GM18861 (cell line): ENCODE measurements around the gene TEX38.
"Not testable (repeated sequence)": the region's sequence is repeated elsewhere in the genome, so short reads cannot be mapped to it uniquely, and the experiment has no call there.

Experiments
- ATAC-seq: cut with Tn5 transposase; IDR thresholded peaks from one replicate; pipeline ENCODE4 v1.9.1; 2021; ENCODE audit not compliant: unreplicated experiment

Gene TEX38

DNA sequence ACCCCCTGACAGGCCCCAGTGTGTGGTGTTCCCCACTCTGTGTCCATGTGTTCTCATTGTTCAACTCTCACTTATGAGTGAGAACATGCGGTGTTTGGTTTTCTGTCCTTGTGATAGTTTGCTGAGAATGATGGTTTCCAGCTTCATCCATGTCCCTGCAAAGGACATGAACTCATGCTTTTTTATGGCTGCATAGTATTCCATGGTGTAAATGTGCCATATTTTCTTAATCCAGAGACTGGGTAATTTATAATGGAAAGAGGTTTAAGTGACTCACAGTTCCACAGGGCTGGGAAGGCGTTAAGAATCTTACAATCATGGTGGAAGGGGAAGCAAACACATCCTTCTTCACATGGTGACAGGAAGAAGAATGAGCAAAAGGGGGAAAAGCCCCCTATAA is 17.0 kb upstream of the TEX38 start:
- ATAC-seq = not testable (repeated sequence)

DNA sequence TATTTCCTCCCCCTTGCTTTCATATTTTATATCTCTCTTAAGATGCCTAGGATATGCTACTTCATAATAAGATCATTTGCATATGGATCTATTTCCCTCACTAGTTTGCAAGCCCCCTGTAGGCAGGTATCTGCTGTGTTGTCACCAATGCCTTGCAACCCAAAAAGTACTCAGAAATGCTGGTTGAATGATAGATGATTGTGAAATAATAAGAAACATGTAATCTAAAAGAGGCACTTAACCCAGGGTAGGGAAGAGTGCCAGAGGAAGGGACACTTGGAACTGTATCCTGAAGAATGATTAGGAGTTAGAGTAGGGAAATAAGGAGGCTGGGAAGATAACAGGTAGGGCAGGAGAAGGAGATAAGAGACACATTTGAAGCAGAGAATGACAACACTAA is 15.8 kb upstream of the TEX38 start:
- ATAC-seq = no peak

DNA sequence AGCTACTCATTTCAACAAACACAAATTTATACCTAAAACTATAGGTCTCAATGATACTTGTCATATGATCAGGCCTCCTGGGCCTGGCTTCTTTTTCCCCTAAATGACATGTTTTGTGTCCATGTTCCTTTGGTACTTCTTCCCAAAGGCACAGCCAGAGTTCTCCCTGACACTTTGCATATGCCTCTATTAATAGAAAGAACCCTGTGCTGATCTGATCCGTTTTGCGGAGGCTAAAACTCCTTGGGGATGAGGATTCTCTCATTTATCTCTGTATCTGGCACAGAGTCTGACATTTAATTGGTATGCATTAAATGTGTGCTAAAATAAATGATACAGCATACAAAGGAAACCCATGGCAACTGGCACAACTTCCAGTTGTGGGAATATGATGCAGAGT is 15.0 kb upstream of the TEX38 start:
- no peak for ATAC-seq

DNA sequence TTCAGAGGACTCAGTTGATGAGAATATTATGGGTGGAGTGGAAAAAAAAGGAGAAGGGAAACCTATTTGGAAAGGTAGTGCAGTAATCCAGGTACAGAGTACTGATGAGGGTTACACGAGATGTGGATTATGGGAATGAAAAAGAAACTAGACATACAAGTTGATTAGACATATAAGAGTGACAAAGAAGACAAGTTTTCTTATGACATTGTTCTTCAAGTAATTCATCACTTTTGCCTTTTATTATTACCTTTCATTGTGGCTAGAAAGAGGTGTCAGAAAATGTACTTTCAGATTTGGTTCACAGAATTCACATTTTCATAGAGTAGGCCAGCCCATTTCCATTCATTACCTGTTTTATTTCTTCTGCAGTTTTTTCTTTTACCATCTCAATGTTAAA is 13.9 kb upstream of the TEX38 start:
- no peak for ATAC-seq

DNA sequence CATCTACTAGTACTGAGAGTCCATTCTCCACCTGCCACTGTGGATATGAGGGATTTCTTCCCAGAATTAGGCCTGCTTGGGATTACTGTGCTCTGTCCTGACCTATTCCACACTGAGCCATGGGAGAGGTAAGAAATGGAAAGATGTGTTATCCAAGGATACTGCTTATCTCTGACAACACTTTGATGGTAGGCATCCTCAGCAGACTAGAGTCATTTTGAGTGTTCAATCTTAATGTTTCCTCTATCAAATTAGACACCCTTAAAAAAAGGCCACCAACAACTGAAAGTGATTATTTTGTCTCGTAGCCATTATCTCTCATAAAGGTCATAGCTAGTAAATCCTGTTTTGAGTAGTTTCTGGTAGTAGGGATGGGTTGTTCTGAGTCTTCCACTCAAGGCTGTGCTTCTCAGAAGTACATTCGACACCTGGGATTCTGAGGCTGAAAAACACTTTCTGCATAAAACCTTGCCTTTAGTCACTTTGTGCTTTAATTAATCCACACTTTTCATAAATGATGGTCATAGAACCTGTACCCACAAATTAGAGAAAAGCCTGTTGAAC is 12.3 kb upstream of the TEX38 start:
- no peak for ATAC-seq

DNA sequence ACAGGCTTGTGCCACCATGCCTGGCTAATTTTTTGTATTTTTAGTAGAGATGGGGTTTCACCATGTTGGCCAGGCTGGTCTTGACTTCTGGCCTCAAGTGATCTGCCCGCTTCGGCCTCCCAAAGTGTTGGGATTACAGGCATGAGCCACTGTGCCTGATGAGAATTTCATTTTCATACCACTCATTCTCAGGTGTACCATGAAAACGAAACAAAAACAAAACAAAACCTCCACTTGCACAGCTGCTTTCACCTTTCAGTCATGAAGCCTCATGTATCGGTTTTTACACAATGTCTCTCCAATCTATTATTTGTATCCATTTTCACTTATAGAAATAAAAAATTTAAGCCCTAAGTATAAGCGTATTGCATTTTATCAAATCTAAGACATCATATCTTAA is 11.5 kb upstream of the TEX38 start:
- not testable (repeated sequence) for ATAC-seq

DNA sequence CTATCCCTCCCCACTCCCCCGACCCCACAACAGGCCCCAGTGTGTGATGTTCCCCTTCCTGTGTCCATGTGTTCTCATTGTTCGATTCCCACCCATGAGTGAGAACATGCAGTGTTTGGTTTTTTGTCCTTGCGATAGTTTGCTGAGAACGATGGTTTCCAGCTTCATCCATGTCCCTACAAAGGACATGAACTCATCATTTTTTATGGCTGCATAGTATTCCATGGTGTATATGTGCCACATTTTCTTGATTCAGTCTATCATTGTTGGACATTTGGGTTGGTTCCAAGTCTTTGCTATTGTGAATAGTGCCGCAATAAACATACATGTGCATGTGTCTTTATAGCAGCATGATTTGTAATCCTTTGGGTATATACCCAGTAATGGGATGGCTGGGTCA is 8.7 kb upstream of the TEX38 start:
- ATAC-seq = not testable (repeated sequence)

DNA sequence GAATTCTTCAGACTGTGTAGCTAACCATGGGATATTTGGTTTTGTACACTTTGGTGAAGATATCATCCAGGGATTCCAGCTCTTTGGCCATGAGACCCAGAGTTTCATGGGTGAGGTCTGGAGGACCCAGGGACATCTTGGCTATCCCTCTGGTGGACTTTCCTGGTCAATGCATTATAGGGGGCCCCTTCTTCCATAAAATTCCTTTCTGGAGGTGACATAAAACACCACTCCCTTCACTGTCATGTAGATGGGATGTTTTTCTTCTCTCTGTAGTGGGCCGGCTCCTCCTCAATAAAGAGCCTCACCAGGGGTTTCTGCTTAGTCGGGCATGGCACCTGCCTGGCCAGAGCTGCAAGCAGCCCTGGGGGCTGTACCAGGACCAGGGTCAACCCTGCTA is 5.7 kb upstream of the TEX38 start:
- ATAC-seq = no peak

DNA sequence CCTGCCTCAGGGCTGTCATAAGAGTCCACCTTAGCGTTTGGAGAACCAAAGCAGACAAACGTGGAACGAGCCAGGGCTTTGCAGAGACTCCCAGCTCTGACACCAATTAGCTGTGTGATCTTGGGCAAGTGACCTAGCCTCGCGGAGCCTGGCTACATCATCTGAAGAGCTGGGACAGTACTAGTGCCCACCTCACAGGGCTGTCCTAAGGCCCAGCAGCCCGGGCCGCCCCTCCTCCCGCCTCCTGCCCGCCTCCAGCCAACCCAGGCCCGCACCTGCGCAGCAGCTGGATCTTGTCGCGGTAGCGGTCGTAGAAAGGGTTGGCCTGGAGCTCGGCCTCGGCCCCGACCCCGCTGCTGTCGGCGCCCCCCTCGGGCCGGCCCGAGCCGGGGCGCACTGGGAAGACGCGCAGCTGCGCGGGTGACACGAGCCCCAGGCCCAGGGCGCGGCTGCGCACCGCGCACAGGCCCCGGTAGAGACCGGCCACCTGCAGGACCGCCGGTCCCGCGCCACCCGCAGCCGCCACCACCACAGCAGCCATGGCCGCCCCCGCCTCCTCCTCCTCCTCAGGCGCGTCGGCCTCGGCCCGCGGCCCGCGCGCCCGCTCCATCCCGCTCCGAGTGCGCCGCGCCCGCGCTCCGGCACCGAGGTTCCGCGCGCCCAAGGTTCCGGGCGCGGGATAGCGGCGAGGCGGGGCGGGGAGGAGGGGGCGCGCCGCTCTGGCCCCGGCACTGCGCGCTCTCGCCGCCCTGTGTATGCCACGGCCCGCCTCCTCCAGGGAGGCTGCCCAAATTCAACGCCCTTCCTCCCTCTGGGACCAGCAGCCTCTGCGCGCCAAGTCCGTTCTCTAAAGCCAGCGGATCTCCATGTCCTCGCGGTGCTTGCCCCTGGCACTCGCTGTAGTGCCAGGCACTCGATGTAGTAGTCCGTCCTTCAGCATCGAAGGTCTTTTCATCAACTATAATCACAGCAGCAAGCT is 3.6 kb upstream of the TEX38 start, which contains the start of gene ATPAF1:
TSS of gene ATPAF1 (minus strand) at position 583 of the 979 bp plus-strand sequence. CDS start at position 541, 42 bp downstream.
- ATAC-seq = peak; percentile 64

DNA sequence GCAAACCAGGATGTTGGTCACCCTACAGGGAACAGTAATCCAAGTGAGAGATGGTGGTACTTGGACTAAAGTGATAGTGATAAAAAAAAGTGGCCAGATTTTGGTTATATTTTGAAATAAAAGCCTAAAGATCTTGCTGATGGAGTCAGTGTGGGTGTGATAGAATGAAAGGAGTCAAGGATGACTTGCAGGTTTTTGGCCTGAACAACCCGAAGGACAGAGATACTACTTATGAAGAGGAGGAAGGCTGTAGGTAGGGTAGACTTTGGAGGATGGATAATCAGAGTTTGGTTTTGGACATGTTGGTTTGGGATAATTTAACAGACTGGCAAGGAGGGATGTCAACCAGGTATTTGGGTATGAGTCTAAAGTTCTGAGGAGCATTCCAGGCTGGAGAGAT is 1.5 kb upstream of the TEX38 start:
- no peak for ATAC-seq

DNA sequence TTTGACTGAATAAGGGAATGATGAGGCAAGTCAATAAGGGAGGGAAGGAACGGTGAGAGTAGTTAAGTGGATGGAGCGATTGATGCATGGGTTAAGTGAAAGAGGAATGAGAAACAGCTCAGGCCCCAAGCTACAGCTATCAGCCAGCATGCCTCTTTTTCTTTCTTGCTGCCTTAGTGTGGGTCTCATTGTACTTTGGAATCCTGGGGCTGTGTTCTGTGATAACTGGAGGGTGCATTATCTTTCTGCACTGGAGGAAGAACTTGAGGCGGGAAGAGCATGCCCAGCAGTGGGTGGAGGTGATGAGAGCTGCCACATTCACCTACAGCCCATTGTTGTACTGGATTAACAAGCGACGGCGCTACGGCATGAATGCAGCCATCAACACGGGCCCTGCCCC is 1.0 kb downstream of the TEX38 start:
- ATAC-seq = no peak

DNA sequence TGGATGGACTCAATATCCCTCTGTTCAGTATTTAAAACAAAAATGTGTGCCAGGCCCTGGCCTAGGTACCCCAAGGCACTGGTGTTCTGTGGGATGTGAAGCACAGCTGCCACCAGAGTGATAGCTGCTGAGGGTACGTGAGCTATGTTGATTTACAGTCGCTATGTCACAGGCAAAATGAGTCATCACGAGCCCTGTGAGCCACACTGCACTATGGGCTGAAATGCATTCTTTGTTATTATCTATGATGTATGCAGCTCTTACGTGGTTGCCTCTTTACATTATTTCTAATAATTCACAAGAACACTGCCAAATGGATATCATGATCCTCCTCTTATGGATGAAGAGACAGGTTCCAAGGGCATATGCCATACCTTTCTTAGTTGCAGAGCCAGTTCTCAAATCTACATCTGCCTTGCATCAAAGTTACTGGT is 2.1 kb downstream of the TEX38 start:
- no peak for ATAC-seq

DNA sequence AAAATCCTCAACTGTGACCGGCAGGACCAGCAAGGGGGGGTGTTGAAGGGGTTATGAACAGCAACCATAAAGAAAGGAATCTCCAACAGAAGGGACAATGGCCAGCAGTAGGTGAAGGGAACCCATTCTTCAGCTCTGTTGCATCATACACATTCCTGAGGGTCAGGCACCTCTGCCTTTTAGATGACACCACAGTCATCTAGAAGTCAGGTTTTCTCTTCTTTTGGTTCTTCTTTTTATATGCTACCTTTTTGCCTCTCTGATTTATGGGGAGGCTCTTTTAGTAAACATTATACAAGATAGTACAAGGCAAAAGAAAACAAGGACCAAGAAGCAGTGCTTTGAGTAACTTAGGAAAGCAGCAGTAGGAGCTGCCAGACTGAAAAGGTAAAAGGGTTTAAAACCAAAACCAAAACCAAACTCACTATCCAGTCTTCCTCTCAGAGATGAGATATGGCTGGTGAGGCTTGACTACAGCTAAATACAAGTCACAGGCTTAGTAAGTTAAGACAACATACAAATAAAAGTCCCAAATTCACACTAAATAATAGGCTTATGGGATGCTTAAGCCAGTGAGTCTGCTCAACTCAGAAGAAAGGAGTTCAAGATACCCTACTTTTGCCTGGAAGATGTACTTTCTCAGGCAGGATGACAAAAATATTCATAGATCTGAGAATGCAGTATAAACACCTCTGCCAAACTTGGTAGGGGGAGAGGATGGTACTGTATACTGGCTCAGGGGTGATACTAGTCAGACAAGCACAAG is 4.1 kb downstream of the TEX38 start:
- ATAC-seq = no peak

DNA sequence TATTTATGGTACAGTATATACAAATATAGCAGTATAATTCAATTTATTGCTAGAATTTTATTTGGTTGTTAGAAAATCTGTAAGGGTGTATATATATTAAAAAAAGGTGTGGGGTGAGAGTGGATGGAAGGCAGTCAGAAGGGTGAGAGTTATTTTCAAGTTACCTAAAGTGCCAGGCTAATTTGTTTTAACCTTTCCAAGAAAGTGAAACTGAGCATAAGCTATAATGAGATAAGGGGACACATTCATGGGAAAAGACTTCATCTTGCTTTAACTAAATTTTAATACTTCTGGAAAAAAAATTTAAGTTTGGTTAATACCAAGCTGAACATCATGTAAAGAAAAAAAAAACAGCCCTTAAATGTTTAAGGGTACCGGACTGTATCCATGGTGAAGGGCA is 4.9 kb downstream of the TEX38 start:
- no peak for ATAC-seq

DNA sequence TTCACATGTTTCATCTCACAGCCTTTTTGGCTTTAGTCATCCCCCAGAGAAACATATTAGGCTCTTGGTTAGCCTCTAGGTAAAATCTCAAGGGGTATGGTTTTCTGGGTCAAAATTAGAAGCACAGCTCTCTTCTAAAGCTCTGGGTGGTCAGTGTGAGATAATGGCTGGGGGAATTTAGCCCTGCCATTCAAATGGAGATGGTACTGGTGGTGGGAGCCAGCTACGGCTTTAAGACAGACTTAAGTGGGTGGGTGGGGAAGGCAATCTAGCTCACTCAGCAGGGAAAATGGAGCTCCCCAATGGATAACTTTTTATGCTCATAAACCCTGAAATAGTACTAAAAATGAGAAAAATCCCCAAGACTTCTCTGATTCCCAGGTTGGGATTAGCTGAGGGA is 5.7 kb downstream of the TEX38 start:
- ATAC-seq = no peak

DNA sequence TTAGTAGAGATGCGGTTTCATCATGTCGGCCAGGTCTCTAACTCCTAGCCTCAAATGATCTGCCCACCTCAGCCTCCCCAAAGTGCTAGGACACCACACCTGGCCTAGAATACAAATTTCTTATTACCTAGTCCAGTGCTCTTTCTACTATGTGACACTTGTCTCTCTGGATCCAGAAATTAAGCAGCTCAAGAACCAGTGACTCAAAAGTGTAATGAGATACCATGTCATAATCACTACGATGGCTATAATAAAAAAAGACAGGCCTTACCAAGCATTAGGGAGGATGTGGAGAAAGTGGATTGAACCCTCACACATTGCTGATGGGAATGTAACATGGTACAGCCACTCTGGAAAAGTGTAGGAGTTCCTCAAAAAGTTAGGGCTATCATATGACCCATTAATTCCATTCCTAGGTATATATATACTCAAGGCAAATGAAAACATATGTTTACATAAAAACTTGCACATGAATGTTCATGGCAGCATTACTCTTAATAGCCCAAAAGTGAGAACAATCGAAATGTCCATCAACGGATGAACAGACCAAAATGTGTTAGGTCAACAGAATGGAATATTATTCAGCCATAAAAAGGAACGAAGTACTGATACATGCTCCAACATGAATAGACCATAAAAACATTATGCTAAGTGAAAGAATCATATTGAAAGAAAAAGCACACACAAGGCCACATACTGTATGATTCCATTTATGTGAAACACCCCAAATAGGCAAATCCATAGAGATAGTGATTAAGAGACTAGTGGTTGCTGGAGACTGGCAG is 8.3 kb downstream of the TEX38 start:
- no peak for ATAC-seq

DNA sequence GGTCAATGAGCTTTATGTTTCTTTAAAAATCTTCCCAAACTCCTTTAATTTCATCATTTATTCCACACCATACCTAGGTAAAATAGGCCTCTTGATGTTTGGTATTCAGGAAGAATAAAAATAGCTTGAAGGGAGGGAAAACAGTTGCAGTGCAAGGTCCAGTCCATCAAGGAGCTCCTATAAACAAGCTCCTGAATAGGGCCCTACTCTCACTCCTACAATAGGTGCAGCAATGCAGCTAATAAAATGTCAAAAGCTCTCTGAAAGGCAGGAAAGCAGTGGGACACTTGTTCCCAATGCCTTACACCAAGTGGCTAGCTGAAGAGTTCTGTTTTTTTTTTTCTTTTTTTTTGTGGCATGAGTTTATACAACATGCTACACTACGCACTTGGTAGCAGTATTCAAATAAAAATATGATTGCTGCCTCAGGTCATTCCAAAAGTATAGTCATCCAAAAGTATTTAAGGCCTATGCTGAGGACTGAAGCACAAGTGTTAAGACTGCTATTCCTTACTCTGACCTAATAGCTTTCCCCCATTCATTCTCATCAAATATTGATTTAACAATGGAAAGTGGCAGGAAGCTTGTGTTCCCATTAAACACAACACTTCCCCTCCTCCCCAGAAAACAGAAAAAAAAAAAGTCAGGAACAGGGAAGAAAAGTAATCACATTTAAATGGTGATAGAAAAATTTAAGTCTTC is 9.8 kb downstream of the TEX38 start:
- ATAC-seq = no peak

DNA sequence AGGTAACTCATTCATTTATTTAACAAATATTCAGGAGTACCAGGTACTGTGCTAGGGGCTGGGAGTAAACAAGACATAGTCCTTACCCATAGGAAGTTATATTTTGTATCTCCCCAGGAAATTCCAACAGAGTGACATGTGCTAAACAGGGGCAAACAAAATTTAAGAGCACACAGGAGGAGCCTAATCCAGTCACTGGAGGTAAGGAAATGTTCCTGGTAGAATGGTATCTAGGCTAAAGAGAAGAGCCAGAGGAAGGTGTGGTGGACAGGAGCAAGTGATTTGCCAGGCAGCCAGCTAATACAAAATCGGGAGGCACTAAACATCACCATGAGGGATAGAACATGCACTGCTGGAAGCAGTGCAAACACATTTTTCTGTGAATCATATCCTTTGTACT is 10.4 kb downstream of the TEX38 start:
- ATAC-seq = no peak

DNA sequence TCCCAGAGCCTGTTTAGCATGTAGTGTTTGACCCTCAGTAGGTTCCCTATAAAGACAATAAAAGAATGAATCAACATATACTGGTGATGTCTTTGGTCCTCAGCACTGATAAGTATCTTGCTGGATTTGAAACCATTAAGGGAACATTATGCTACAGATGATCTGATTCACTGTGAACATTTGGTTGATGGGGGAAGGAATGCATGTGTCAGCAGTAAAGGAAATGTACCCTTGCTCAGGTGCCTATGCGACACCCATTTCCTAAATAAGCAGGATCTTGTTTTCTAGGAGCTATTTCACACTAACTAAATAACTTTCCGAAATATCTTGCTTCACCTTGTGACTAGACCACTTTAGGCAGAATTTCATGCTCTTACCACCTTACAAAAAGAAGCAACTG is 13.0 kb downstream of the TEX38 start:
- ATAC-seq = no peak

DNA sequence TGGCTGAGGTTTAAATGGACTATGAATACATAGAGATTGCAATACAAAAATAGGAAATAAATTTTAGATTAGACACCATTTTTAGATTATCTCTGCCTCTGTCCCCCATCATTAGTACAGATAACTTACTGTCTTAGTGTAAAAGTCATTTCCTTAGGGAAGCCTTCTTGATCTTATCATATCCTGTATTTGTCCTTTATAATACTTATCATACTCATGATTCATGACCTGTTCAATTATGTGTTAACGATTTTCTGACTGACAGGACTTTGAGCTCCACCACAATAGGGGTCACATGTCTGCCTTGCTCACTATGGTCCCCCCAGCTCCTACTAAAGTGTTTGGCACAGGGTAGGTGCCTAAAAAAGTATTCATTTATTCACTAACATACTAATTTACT is 14.6 kb downstream of the TEX38 start:
- ATAC-seq = no peak
